MM.1S (cell line): ENCODE results near the gene PRCC.

Experiments
- DNase-seq: peaks from one replicate; pipeline ENCODE4 v3.0.0-alpha.2; 2015
- H2AFZ ChIP-seq: fragments of 300-600 bp; sonication (generic); 2 replicates; pipeline ENCODE4 v1.6.0; 2016; ENCODE audit warnings: antibody characterized with exemption, low read length
- H3F3A ChIP-seq: fragments of 300-600 bp; sonication (generic); 2 replicates; pipeline ENCODE4 v1.6.1; 2016; ENCODE audit warnings: mild to moderate bottlenecking, antibody characterized with exemption, low read length, moderate library complexity, mixed read lengths; ENCODE audit not compliant: insufficient read depth
- H3K27ac ChIP-seq: fragments of 300-600 bp; sonication (generic); 2 replicates; pipeline ENCODE4 v1.5.1; 2016; ENCODE audit warnings: mild to moderate bottlenecking, low read length
- H3K27me3 ChIP-seq: fragments of 300-600 bp; sonication (generic); replicated peaks from 2 replicates; pipeline ENCODE4 v1.6.0; 2016; ENCODE audit warnings: low read length; ENCODE audit not compliant: insufficient read depth
- H3K36me3 ChIP-seq: fragments of 300-600 bp; sonication (generic); replicated peaks from 2 replicates; pipeline ENCODE4 v1.6.1; 2016; ENCODE audit warnings: mild to moderate bottlenecking, low read length, mixed read lengths; ENCODE audit not compliant: insufficient read depth
- H3K4me1 ChIP-seq: fragments of 300-600 bp; sonication (generic); 2 replicates; pipeline ENCODE4 v1.6.1; 2016; ENCODE audit warnings: low read length, mixed read lengths
- H3K4me2 ChIP-seq: fragments of 300-600 bp; sonication (generic); 2 replicates; pipeline ENCODE4 v1.6.0; 2016; ENCODE audit warnings: low read depth, low read length
- H3K4me3 ChIP-seq: fragments of 300-600 bp; sonication (generic); 2 replicates; pipeline ENCODE4 v1.5.1; 2016; ENCODE audit warnings: low read length, mixed read lengths
- H3K79me2 ChIP-seq: fragments of 300-600 bp; sonication (generic); 2 replicates; pipeline ENCODE4 v1.6.1; 2016; ENCODE audit warnings: mixed run types, low read length, mixed read lengths
- H3K9ac ChIP-seq: fragments of 300-600 bp; sonication (generic); 2 replicates; pipeline ENCODE4 v1.6.1; 2016; ENCODE audit warnings: low read length, mixed read lengths
- H3K9me2 ChIP-seq: fragments of 300-600 bp; sonication (generic); replicated peaks from 2 replicates; pipeline ENCODE4 v1.6.1; 2016; ENCODE audit warnings: mild to moderate bottlenecking, low read length, mixed read lengths; ENCODE audit not compliant: insufficient read depth
- H3K9me3 ChIP-seq: fragments of 300-600 bp; sonication (generic); replicated peaks from 2 replicates; pipeline ENCODE4 v1.6.1; 2016; ENCODE audit warnings: mild to moderate bottlenecking, low read length, mixed read lengths; ENCODE audit not compliant: insufficient read depth
- H4K20me1 ChIP-seq: fragments of 300-600 bp; sonication (generic); 2 replicates; pipeline ENCODE4 v1.6.1; 2016; ENCODE audit warnings: mild to moderate bottlenecking, low read length, moderate library complexity, mixed read lengths; ENCODE audit not compliant: insufficient read depth
- CTCF ChIP-seq: fragments of 300-600 bp; sonication (generic); IDR thresholded peaks from 2 replicates; pipeline ENCODE4 v1.5.1; 2016; ENCODE audit warnings: antibody characterized with exemption, low read length, mixed read lengths
- EZH2 ChIP-seq: fragments of 300-600 bp; sonication (generic); optimal IDR thresholded peaks from 2 replicates; pipeline ENCODE3; 2017; ENCODE audit warnings: low read depth, mild to moderate bottlenecking, antibody characterized with exemption, low read length, mixed read lengths
- EZH2phosphoT487 ChIP-seq: fragments of 300-600 bp; sonication (generic); IDR thresholded peaks from 2 replicates; pipeline ENCODE4 v1.6.1; 2018; ENCODE audit warnings: antibody characterized with exemption, low read length

Gene PRCC

GRCh38 chr1:156766298-156767100, 836 bp upstream of the PRCC start:
- no peaks in the 10 kb centered on the region for H4K20me1 ChIP-seq
- no peaks in the 10 kb centered on the region for H3K9me2 ChIP-seq
- peak; percentile 35 for DNase-seq
- H3K36me3 ChIP-seq, result no peaks in the 10 kb centered on the region; the same call in 1 of the 2 replicates
- H3K9me3 ChIP-seq, result no peaks in the 10 kb centered on the region
- H3K4me2 ChIP-seq, result peak overlapping the region; percentile 83
- H3K4me3 ChIP-seq, result peak overlapping the region; percentile 82
- peaks cover 54% of the 10 kb centered on the region for H3K79me2 ChIP-seq
- 0 out of 2 replicates have a peak, but pooled peaks cover 3% of the 10 kb centered on the region for H3F3A ChIP-seq
- peaks cover 14% of the 10 kb centered on the region for H3K4me1 ChIP-seq
- no peak for TF ChIP-seq CTCF
- no peak for TF ChIP-seq EZH2phosphoT487
- TF ChIP-seq EZH2, result no peak
- H3K27me3 ChIP-seq, result no peaks in the 10 kb centered on the region
- H3K9ac ChIP-seq, result peak overlapping the region; percentile 73
- H3K27ac ChIP-seq, result peak overlapping the region; percentile 51; the same call in 1 of the 2 replicates
- peak overlapping the region; percentile 83 for H2AFZ ChIP-seq

- H3K9me2 ChIP-seq, result no peaks in the 10 kb centered on the region
- H3K4me1 ChIP-seq, result peaks cover 14% of the 10 kb centered on the region
- H3K79me2 ChIP-seq, result peaks cover 69% of the 10 kb centered on the region
- TF ChIP-seq CTCF (no peak), EZH2phosphoT487 (no peak), EZH2 (no peak)
- no peaks in the 10 kb centered on the region for H3K27me3 ChIP-seq
- peak overlapping the region; percentile 86 for H3K4me2 ChIP-seq
- H3K27ac ChIP-seq, result peak overlapping the region; percentile 68
- H4K20me1 ChIP-seq, result 0 out of 2 replicates have a peak, but pooled peaks cover 6% of the 10 kb centered on the region
- no peaks in the 10 kb centered on the region; the same call in 1 of the 2 replicates for H3K36me3 ChIP-seq
- no peaks in the 10 kb centered on the region for H3K9me3 ChIP-seq
- DNase-seq, result peak; percentile 50
- peak overlapping the region; percentile 23; the same call in 1 of the 2 replicates for H2AFZ ChIP-seq
- 0 out of 2 replicates have a peak, but pooled peaks cover 3% of the 10 kb centered on the region for H3F3A ChIP-seq
- H3K9ac ChIP-seq, result peak overlapping the region; percentile 88
- H3K4me3 ChIP-seq, result peak overlapping the region; percentile 81
Observed at GRCh38 chr1:156767879-156768604, 707 bp downstream of the PRCC start.

GRCh38 chr1:156768610-156769295, 1.4 kb downstream of the PRCC start:
- peaks cover 10% of the 10 kb centered on the region; the same call in 1 of the 2 replicates for H4K20me1 ChIP-seq
- H2AFZ ChIP-seq, result no peak overlapping the region
- peaks cover 14% of the 10 kb centered on the region for H3K4me1 ChIP-seq
- no peak for TF ChIP-seq EZH2
- no peak for TF ChIP-seq EZH2phosphoT487
- TF ChIP-seq CTCF, result no peak
- 0 out of 2 replicates have a peak, but pooled peaks cover 3% of the 10 kb centered on the region for H3F3A ChIP-seq
- peak overlapping the region; percentile 86 for H3K4me2 ChIP-seq
- DNase-seq, result no peak
- peak overlapping the region; percentile 68; the same call in 1 of the 2 replicates for H3K27ac ChIP-seq
- peak overlapping the region; percentile 81 for H3K4me3 ChIP-seq
- H3K27me3 ChIP-seq, result no peaks in the 10 kb centered on the region
- H3K9me3 ChIP-seq, result no peaks in the 10 kb centered on the region
- no peaks in the 10 kb centered on the region; the same call in 1 of the 2 replicates for H3K36me3 ChIP-seq
- no peaks in the 10 kb centered on the region for H3K9me2 ChIP-seq
- H3K79me2 ChIP-seq, result peaks cover 76% of the 10 kb centered on the region
- peak overlapping the region; percentile 88 for H3K9ac ChIP-seq
